ENCODE data around the gene PAPPA. TPM values are rescaled to one million over a fixed set of nuclear protein-coding genes. Genes with fewer than 3 reads are reported as not detected.

Gene PAPPA
- total and polyA plus RNA-seq, 5 donors, result 0.59 to 7.0 (median 2.1) TPM

DNA sequence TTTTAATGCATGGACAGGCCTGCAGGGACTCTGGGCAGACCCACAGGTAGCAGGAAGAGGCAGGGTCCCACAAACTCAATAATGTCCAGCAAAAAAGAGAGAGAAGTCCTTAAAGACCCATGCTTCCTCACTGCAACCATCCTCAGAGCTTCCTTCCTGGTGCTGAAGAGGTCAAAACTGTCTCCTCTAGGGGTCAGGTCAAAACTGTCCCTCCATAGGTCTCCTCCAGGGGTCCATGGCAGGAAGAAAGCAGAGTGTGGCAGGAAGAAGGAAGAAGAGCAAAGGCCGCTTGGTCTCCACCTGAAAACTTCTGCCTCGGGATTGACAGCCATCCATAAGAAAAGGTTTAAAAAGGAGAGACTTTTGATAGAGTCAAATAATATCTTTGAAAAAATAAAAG is 271.7 kb downstream of the PAPPA start:
- 76% methylated on average over 2 of the region's 2 CpGs for WGBS
- H3K27ac ChIP-seq (ENCODE audit: low read length), result no peak overlapping the region
- no peak overlapping the region for H3K4me3 ChIP-seq (ENCODE audit: low read length)
- no peaks in the 10 kb centered on the region for H3K4me1 ChIP-seq (ENCODE audit: control insufficient read depth, insufficient read depth, low read length)
- H3K9me3 ChIP-seq (ENCODE audit: control insufficient read depth, low read length), result no peaks in the 10 kb centered on the region
- DNase-seq (no peak), ATAC-seq (no peak)
- intact Hi-C loops (cut with DNase I), result no loop called here
- H3K27me3 ChIP-seq (ENCODE audit: control insufficient read depth, insufficient read depth), result no peaks in the 10 kb centered on the region

DNA sequence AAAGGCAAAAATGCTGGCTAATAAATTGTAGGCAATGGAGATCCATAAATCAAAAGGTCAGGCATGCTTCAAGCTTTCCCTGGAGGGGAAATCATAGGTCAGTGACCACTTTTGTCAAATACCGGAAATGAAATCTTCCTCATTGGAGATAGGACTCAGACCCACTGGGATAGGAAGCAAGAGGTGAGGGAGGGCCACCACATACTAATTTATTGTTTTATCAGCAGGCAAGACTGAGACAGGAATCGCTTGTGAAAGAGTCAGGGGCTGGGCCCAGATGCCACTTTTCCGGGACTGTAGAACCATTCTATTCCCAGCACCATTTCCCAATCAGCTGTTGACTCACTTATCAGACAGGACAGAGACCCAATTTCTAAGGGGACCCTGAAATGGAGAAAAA is 277.3 kb downstream of the PAPPA start:
- intact Hi-C loops (cut with DNase I), result no loop called here
- peak in 1 of 2 donors; percentile 68 for ATAC-seq
- no peaks in the 10 kb centered on the region for H3K9me3 ChIP-seq (ENCODE audit: control insufficient read depth, low read length)
- no peaks in the 10 kb centered on the region for H3K27me3 ChIP-seq (ENCODE audit: control insufficient read depth, insufficient read depth)
- 53% methylated on average over 3 of the region's 3 CpGs for WGBS
- H3K4me1 ChIP-seq (ENCODE audit: control insufficient read depth, insufficient read depth, low read length), result no peaks in the 10 kb centered on the region
- no peak for DNase-seq
- no peak overlapping the region for H3K27ac ChIP-seq (ENCODE audit: low read length)
- H3K4me3 ChIP-seq (ENCODE audit: low read length), result no peak overlapping the region

GRCh38 chr9:116432051-116432450 is 278.5 kb downstream of the PAPPA start:
- Histone ChIP-seq H3K4me1 (ENCODE audit: control insufficient read depth, insufficient read depth, low read length) (no peaks in the 10 kb centered on the region), H3K27ac (ENCODE audit: low read length) (no peak overlapping the region), H3K4me3 (ENCODE audit: low read length) (no peak overlapping the region), H3K9me3 (ENCODE audit: control insufficient read depth, low read length) (no peaks in the 10 kb centered on the region), H3K27me3 (ENCODE audit: control insufficient read depth, insufficient read depth) (no peaks in the 10 kb centered on the region)
- WGBS, result 97% methylated on average over 1 of the region's 1 CpG
- DNase-seq (no peak), ATAC-seq (no peak)
- intact Hi-C loops (cut with DNase I), result no loop called here

DNA sequence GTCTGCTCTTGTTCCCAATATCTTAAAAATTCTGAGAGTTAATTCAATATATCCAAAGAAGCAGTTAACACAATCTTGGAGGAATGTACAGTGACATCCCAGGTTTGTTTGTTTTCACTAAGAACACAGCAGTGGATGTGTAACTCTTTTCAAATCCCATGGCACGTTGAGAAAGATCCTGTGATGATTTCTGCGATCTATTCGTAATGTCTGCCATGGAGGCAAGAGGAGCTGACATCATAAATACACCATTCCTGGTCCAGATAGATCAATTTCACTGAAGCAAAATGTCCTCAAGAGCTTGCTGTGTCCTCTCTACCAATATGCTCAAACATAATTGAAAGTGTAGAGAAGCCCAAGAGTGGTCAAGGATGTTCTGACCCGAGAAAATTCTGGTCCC is 280.7 kb downstream of the PAPPA start:
- intact Hi-C loops (cut with DNase I), result no loop called here
- Histone ChIP-seq H3K4me3 (ENCODE audit: low read length) (no peak overlapping the region), H3K4me1 (ENCODE audit: control insufficient read depth, insufficient read depth, low read length) (no peaks in the 10 kb centered on the region), H3K9me3 (ENCODE audit: control insufficient read depth, low read length) (no peaks in the 10 kb centered on the region), H3K27me3 (ENCODE audit: control insufficient read depth, insufficient read depth) (no peaks in the 10 kb centered on the region), H3K27ac (ENCODE audit: low read length) (no peak overlapping the region)
- DNase-seq, result no peak
- ATAC-seq, result no peak
- 81% methylated on average over 4 of the region's 4 CpGs for WGBS

- no peaks in the 10 kb centered on the region for H3K4me1 ChIP-seq (ENCODE audit: control insufficient read depth, insufficient read depth, low read length)
- no peaks in the 10 kb centered on the region for H3K9me3 ChIP-seq (ENCODE audit: control insufficient read depth, low read length)
- no peak for ATAC-seq
- intact Hi-C loops (cut with DNase I), result no loop called here
- WGBS, result 60% methylated on average over 4 of the region's 4 CpGs
- no peaks in the 10 kb centered on the region for H3K27me3 ChIP-seq (ENCODE audit: control insufficient read depth, insufficient read depth)
- no peak for DNase-seq
- H3K27ac ChIP-seq (ENCODE audit: low read length), result no peak overlapping the region
- no peak overlapping the region for H3K4me3 ChIP-seq (ENCODE audit: low read length)
Observed at GRCh38 chr9:116435706-116436105, 282.1 kb downstream of the PAPPA start.

DNA sequence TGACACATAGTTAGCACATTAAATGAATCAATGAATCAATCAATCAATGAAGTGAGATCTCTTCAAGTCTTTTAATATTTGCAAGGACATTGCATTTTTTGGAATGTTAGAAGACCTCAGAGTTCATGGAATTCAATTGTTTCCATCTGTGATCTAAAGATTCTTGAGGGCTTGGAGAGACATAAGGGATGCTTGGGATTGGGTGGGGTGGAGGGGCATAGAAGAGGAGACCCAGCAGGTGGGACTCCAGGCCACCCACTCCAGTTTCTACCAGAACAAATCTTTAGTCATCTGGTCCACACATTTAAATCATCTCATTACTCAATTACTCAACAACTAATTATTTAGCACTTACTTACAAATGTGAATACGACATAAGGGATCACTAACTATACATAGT is 282.5 kb downstream of the PAPPA start:
- no peaks in the 10 kb centered on the region for H3K27me3 ChIP-seq (ENCODE audit: control insufficient read depth, insufficient read depth)
- no peaks in the 10 kb centered on the region for H3K9me3 ChIP-seq (ENCODE audit: control insufficient read depth, low read length)
- H3K4me3 ChIP-seq (ENCODE audit: low read length), result no peak overlapping the region
- intact Hi-C loops (cut with DNase I), result no loop called here
- H3K4me1 ChIP-seq (ENCODE audit: control insufficient read depth, insufficient read depth, low read length), result no peaks in the 10 kb centered on the region
- ATAC-seq (no peak), DNase-seq (no peak)
- WGBS, result 100% methylated on average over 1 of the region's 1 CpG
- H3K27ac ChIP-seq (ENCODE audit: low read length), result no peak overlapping the region

- 75% methylated on average over 11 of the region's 11 CpGs for WGBS
- Histone ChIP-seq H3K4me1 (ENCODE audit: control insufficient read depth, insufficient read depth, low read length) (no peaks in the 10 kb centered on the region), H3K4me3 (ENCODE audit: low read length) (no peak overlapping the region), H3K27me3 (ENCODE audit: control insufficient read depth, insufficient read depth) (no peaks in the 10 kb centered on the region), H3K9me3 (ENCODE audit: control insufficient read depth, low read length) (no peaks in the 10 kb centered on the region), H3K27ac (ENCODE audit: low read length) (no peak overlapping the region)
- ATAC-seq (no peak), DNase-seq (no peak)
- intact Hi-C loops (cut with DNase I), result no loop called here
Observed at GRCh38 chr9:116437411-116438370, 284.1 kb downstream of the PAPPA start.

GRCh38 chr9:116442528-116442927 is 288.9 kb downstream of the PAPPA start:
- Histone ChIP-seq H3K4me3 (ENCODE audit: low read length) (no peak overlapping the region), H3K27me3 (ENCODE audit: control insufficient read depth, insufficient read depth) (no peaks in the 10 kb centered on the region), H3K9me3 (ENCODE audit: control insufficient read depth, low read length) (no peaks in the 10 kb centered on the region), H3K4me1 (ENCODE audit: control insufficient read depth, insufficient read depth, low read length) (no peaks in the 10 kb centered on the region), H3K27ac (ENCODE audit: low read length) (no peak overlapping the region)
- intact Hi-C loops (cut with DNase I), result no loop called here
- ATAC-seq (no peak), DNase-seq (no peak)

DNA sequence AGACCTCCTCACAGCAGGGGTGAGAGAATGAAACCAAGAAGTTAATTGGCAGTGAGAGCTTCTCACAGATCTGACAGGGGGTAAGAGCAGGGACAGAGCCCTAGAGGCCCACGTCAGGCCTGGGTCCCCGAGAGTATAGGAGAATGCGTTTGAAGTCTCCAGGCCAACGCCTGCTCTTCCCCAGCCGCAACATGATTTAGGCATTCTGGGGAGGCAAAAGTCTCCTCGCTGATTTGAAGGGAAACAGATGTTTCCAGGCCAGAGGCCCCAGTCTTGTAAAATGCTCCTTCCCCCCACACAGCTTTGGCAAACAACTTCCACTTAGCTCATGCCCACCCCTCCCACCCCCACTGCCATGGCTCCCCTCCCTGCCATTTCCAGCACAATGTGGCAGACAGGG is 294.3 kb downstream of the PAPPA start:
- no peak overlapping the region for H3K27ac ChIP-seq (ENCODE audit: low read length)
- peak; percentile 41 to 63 for ATAC-seq
- WGBS, result 32% methylated on average over 6 of the region's 6 CpGs
- no peaks in the 10 kb centered on the region for H3K4me1 ChIP-seq (ENCODE audit: control insufficient read depth, insufficient read depth, low read length)
- intact Hi-C loops (cut with DNase I), result no loop called here
- no peak overlapping the region for H3K4me3 ChIP-seq (ENCODE audit: low read length)
- peak in 2 of 3 donors; percentile 23 to 67 for DNase-seq
- H3K27me3 ChIP-seq (ENCODE audit: control insufficient read depth, insufficient read depth), result no peaks in the 10 kb centered on the region
- H3K9me3 ChIP-seq (ENCODE audit: control insufficient read depth, low read length), result no peaks in the 10 kb centered on the region

GRCh38 chr9:116448431-116448830 is 294.8 kb downstream of the PAPPA start:
- no peak for ATAC-seq
- H3K4me1 ChIP-seq (ENCODE audit: control insufficient read depth, insufficient read depth, low read length), result no peaks in the 10 kb centered on the region
- no peak for DNase-seq
- intact Hi-C loops (cut with DNase I), result no loop called here
- no peak overlapping the region for H3K4me3 ChIP-seq (ENCODE audit: low read length)
- H3K9me3 ChIP-seq (ENCODE audit: control insufficient read depth, low read length), result no peaks in the 10 kb centered on the region
- no peaks in the 10 kb centered on the region for H3K27me3 ChIP-seq (ENCODE audit: control insufficient read depth, insufficient read depth)
- WGBS, result 40% methylated on average over 3 of the region's 3 CpGs
- H3K27ac ChIP-seq (ENCODE audit: low read length), result no peak overlapping the region

- no peak overlapping the region for H3K27ac ChIP-seq (ENCODE audit: low read length)
- no peaks in the 10 kb centered on the region for H3K9me3 ChIP-seq (ENCODE audit: control insufficient read depth, low read length)
- intact Hi-C loops (cut with DNase I), result no loop called here
- H3K4me1 ChIP-seq (ENCODE audit: control insufficient read depth, insufficient read depth, low read length), result no peaks in the 10 kb centered on the region
- ATAC-seq (no peak), DNase-seq (no peak)
- 90% methylated on average over 3 of the region's 3 CpGs for WGBS
- no peaks in the 10 kb centered on the region for H3K27me3 ChIP-seq (ENCODE audit: control insufficient read depth, insufficient read depth)
- H3K4me3 ChIP-seq (ENCODE audit: low read length), result no peak overlapping the region
Observed at GRCh38 chr9:116449949-116450348, 296.4 kb downstream of the PAPPA start.
